HFF-Myc (cell line): Measurements from ENCODE around the gene SOSTDC1.

Experiments
- DNase-seq: peaks from one replicate; pipeline ENCODE4 v3.0.0-alpha.2; 2011; ENCODE audit warnings: low read depth; ENCODE audit errors: extremely low read depth
- H3K4me3 ChIP-seq: replicated peaks from 2 replicates; pipeline ENCODE4 v1.5.1; 2011; ENCODE audit warnings: low read depth, mild to moderate bottlenecking, control low read depth, low read length
- TF ChIP-seq, protein P1 (sequence below): IDR thresholded peaks from 2 replicates; pipeline ENCODE4 v1.5.1; 2012; ENCODE audit warnings: mild to moderate bottlenecking, low read depth, low read length, control low read depth; ENCODE audit errors: missing control alignments

SOSTDC1 gene

GRCh38 chr7:16412274-16413254 is 53.0 kb downstream of the SOSTDC1 start:
- TF ChIP-seq, protein P1, sequence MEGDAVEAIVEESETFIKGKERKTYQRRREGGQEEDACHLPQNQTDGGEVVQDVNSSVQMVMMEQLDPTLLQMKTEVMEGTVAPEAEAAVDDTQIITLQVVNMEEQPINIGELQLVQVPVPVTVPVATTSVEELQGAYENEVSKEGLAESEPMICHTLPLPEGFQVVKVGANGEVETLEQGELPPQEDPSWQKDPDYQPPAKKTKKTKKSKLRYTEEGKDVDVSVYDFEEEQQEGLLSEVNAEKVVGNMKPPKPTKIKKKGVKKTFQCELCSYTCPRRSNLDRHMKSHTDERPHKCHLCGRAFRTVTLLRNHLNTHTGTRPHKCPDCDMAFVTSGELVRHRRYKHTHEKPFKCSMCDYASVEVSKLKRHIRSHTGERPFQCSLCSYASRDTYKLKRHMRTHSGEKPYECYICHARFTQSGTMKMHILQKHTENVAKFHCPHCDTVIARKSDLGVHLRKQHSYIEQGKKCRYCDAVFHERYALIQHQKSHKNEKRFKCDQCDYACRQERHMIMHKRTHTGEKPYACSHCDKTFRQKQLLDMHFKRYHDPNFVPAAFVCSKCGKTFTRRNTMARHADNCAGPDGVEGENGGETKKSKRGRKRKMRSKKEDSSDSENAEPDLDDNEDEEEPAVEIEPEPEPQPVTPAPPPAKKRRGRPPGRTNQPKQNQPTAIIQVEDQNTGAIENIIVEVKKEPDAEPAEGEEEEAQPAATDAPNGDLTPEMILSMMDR = no peak
- no peak overlapping the region for H3K4me3 ChIP-seq

More at GRCh38 chr7:16412274-16413254, 53.0 kb downstream of the SOSTDC1 start:
- DNase-seq = no peak
